DMS53 (cell line): ENCODE data around the gene CCDC169.
A peak's percentile ranks its signal among the peaks of the same experiment; 100 is the strongest.

Source experiments
- DNase-seq: peaks from one replicate; lab custom pipeline; 2025; lab: John Stamatoyannopoulos, UW

CCDC169 gene

GRCh38 chr13:36244073-36244472 is 53.5 kb downstream of the CCDC169 start:
- DNase-seq, result no peak

- DNase-seq, result no peak
These were observed 54.9 kb downstream of the CCDC169 start for GRCh38 chr13:36242761-36243160.

DNA sequence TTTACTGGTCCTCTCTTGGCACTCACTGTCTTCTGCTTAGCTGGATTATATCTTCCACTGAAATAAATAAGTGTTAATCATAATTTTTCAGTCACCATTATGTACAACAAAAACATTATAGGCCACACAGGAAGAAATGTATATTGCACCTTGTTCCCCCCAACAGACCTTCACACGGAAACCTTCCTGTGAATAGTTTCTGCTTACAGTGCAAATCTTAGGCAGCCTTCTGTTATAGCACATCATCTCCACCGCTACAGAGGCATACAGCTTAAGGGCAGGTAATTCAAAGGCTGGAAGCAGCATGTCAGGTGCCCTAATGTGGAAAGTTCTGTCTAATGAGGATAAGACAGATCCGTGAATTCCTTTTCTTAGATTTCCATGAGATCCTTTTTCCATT is 66.4 kb downstream of the CCDC169 start:
- DNase-seq, result no peak

DNA sequence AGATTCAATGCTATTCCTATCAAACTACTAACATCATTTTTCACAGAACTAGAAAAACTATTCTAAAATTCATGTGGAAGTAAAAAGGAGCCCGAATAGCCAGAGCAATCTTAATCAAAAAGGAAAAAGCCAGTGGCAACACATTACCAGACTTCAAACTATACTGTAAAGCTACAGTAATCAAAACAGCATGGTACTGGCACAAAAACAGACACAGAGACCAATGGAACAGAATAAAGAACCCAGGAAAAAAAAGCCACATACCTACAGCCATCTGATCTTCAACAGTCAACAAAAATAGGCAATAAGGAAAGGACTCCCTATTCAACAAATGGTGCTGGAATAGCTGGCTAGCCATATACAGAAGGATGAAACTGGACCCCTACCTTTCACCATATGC is 72.9 kb downstream of the CCDC169 start:
- DNase-seq, result no peak

DNA sequence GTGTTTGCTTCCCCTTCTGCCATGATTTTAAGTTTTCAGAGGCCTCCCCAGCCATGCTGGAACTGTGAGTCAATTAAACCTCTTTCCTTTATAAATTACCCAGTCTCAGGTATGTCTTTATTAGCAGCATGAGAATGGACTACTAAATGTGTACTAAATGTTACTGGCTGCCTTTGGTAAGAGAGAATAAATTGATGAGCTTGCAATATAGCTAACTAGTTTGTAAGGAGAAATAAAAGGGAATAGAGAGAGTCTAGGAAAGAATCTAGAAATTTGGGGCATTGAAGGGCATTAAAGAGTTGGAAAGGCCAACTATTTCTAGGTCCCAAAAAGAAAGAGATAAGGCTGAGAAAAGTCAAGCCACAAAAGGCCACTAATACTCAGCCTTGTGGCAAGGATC is 77.7 kb downstream of the CCDC169 start:
- DNase-seq, result no peak

DNA sequence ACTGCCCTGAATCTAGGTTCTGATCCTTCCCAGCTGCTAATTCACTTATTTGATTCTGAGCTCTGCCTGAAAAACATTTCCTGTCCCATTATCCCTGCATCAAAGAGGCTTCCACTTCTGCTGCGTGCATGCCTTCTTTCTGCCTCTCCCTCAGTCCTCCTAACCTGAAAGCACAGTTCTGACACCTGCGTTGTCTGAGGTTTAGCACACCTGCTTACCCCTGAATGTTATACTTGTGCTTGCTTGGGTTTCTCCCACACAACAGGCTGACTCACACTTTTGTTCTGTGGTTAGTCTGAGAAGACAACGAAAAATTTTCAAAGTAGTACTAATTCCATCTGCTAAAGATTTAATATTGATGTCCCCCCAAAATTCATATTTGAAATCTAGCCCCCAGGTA is 80.2 kb downstream of the CCDC169 start:
- peak; percentile 36 for DNase-seq

DNA sequence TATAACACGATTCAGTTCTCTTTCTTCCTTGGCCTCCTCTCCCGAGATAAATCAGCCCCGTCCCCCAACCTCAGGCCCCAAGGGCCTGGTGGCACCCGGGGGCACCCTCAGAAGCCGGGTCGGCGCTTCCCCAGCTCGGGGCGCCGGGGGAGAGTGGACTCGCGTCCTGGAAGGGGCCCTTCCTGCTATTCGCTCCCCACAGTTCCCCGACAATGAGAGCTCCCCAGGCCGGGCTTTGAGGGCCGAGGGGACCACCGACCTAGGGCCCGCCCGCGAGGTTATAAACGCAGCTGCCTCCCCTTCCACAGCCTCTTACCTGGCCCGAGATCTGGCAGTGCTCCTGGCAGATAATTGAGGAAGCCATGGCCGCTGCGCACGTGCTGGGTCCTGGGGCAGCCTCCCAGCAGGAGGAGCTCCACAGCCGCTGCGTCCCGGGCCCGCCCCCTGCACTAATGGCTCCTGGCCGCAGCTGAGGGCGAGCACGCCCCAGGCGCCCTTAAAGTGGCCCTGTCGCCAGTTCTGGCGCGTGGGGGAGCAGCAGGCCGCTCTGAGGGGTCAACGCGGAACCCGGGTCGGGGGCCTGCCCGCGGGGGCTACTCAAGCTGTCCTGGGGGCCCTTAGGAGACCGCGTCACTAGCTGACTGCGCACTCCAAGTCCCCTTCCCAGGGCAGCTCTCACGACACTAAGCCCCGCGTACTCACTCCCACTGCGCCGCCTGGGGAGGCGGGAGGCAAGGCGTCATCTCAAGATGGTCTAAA is 83.3 kb downstream of the CCDC169 start, which contains the start of gene SOHLH2:
SOHLH2 (minus strand) TSS at position 394 of the 759 bp plus-strand sequence; CDS start at position 364, 30 bp downstream.
- no peak for DNase-seq

- no peak for DNase-seq
These were observed 84.8 kb downstream of the CCDC169 start for GRCh38 chr13:36212789-36213188.

DNA sequence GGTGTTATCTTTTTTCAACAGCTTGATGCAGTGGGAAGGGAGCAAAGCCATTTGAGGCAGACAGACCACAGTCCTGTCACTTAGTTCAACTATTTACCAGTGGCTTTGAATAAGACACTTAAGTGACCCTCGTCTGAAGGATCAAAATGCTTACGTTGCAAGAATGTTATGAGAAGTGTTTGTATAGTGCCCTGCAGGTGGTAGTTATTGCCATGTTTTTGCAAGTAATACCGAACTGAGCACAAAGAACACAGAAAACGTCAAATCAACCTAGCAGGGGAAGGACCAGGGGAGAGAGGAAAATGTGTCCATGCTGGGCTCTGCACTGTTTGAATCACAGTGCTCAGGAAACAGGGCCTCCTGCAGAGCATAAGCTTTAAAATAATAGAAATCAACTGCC is 86.0 kb downstream of the CCDC169 start:
- DNase-seq, result peak; percentile 44

DNA sequence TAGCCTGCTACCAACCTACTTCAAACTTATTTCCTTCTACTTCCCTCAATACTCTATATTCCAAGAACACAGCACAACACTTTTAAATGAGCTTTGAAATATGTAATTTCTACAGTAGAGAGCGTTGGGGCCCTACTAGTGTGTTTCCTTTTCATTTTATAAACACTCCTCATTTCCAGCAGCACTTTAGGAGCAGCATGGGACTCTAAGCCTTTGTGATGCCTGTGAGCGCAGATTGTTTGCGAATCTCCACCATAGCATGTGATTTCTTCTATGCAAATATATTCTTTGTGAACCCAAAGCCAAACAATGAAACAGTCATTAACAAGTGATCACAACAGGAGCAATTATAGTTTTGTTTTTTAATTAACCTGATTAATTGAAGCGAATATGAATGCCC is 86.9 kb downstream of the CCDC169 start:
- no peak for DNase-seq

- DNase-seq, result peak; percentile 33
These were observed 89.9 kb downstream of the CCDC169 start for GRCh38 chr13:36207672-36208071.

- DNase-seq, result no peak
These were observed 104.3 kb downstream of the CCDC169 start for GRCh38 chr13:36193151-36193855.

- peak; percentile 10 for DNase-seq
These were observed 105.4 kb downstream of the CCDC169 start for GRCh38 chr13:36192166-36192565.

- no peak for DNase-seq
These were observed 106.8 kb downstream of the CCDC169 start for GRCh38 chr13:36190771-36191170.

- DNase-seq, result no peak
These were observed 109.2 kb downstream of the CCDC169 start for GRCh38 chr13:36188441-36188840.

DNA sequence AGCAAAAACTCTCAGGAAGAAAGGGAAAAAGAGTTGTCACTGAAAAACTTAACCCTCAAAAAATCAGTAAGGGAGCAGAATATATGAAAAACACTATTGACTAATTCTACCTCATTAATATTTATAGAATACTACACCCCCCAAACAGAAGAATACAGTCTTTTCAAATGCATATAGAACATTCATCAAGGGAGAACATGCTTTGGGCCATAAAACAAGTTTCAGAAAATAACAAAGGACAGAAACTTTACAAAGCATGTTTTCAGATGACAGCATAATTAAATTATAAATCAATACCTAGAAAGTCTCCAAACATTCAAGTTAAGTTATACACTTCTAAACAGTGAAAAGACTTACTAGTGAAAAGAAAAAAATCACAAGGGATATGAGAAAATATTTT is 113.7 kb downstream of the CCDC169 start:
- no peak for DNase-seq
